Endometrial microvascular endothelial cells (primary cell): ENCODE results near the gene PKIG. TPM values are rescaled to one million over a fixed set of nuclear protein-coding genes. Genes with fewer than 3 reads are reported as not detected.

Experiments used
- in situ Hi-C: cut with HindIII; loops from 2 replicates; pipeline ENCODE4 v1.10.0; 2017; ENCODE audit warnings: low sequenced_read_pairs, low pct_unique_long_range_greater_than_20kb; ENCODE audit errors: inconsistent ontology term
- total RNA-seq: library from RNA; depleted of rRNA; stranded (reverse); fragments of >200 nt; gene quantifications from one replicate; pipeline ENCODE4 v1.2.3, GENCODE V29; 2015; ENCODE audit errors: inconsistent ontology term

Gene PKIG
- total RNA-seq, 1 donor from 2014 or later = 147 TPM

DNA sequence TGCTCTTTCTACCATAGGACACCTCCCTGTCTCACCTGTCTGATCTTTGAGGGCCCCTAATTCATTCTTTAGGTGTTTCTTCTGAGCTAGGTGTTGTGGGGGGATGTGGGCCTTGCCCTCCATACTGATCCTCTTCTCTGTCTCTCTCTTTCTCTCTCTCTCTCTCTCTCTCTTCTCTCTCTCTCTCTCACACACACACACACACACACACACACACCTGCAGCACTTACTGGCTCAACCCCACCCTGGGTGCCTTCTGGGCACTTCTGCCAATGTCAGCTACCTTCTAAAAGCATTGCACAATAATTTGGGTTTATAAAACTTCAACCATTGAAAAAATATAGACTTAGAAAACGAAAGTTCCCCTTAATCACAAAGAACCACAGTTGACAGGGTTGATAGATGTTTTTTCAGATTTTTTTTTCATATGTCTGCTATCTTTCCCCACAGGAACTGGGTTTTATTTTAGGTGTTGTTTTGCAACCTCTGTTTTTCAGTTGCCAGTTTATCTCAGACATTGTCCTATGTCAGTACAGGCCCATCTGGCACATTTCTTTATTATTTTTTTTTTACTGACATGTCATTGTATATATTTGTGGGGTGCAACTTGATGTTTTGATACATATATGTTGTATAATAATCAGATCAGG lies 28.1 kb downstream of the PKIG start:
- in situ Hi-C loops = no loop called here

- in situ Hi-C loops = no loop called here
Observed at GRCh38 chr20:44613575-44613974, 31.2 kb downstream of the PKIG start.

GRCh38 chr20:44614525-44614924 lies 32.1 kb downstream of the PKIG start:
- in situ Hi-C loops = no loop called here

GRCh38 chr20:44615169-44615791 lies 32.9 kb downstream of the PKIG start:
- in situ Hi-C loops = no loop called here

DNA sequence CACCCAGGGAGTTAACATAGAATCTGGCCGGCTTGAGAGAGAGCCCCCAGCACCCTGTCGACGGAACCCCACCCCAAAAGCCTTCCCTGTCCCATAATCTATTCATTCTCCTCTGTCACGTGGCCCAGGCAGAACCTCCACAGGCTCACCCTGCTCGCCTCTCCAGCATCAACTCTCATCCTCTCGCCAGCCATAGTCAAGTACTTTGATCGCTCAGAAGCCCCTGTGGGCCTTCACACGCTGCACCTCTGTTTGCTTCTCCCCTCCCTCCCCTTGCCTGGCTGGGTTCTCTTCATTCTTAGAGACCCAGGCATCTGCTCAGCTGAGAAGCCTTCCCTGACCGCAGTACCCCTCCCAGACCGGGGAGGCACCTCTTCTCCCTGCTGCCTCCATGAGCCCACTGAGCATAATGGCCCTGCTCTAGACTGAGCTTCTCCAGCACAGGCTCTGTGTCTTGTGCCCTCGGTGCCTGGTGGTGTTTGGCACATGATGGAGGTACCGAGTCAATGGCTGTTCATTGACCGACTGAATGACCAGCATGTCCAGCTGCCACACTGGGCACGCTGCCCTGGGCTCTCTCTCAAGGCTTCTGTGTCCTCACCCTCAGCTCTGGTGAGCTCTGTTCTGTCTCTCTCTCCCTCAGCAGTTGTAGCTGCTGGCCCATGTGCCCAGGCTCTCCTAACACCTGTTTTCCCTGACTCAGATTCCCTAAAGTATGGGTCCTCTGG lies 33.7 kb downstream of the PKIG start:
- in situ Hi-C loops = no loop called here

- in situ Hi-C loops = no loop called here
Observed at GRCh38 chr20:44616604-44616964, 34.2 kb downstream of the PKIG start.

GRCh38 chr20:44618318-44618731 lies 35.9 kb downstream of the PKIG start:
- in situ Hi-C loops = no loop called here

GRCh38 chr20:44619294-44619693 lies 36.9 kb downstream of the PKIG start:
- in situ Hi-C loops = no loop called here

GRCh38 chr20:44620030-44620429 lies 37.7 kb downstream of the PKIG start:
- in situ Hi-C loops = no loop called here

- in situ Hi-C loops = no loop called here
Observed at GRCh38 chr20:44621325-44621724, 38.9 kb downstream of the PKIG start.

GRCh38 chr20:44621939-44622338 lies 39.6 kb downstream of the PKIG start:
- in situ Hi-C loops = no loop called here

DNA sequence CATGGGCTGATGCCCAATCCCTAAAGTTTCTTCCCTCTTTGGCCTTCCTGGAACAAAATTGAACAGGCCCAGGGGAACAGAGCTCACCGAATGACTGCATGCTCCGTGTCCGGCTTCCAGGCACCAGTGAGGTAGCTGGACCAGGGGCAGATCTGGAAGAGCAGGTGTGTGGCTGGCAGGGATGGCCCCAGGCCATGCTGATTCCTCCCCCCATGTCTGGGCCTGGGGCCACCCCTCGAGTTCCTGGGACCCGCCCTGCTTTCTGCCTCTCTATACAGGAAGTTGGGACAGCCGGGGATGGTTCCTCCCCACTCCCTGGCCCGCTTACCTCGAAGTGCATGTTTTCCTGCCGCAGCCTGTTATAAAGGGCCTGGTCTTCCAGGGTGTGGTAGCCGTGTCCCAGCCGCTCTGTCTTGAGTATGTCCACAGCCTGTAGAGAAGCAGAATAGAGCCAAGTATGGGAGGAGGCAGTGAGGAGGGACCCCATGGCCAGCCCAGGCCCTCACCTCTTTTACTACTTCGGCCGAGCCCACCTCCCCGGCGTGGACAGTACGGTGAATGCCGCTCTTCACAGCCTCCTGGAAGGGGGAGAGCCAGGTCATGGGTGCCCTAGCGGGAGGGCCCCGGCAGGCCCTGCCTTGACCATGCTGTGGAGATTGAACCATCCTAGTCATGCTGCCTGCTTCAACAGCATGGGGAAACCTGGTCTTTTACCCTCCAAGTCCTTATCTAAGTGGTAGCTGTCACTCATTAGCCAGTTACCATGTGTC lies 40.3 kb downstream of the PKIG start:
- in situ Hi-C loops = no loop called here

GRCh38 chr20:44624152-44624551 lies 41.8 kb downstream of the PKIG start:
- in situ Hi-C loops = no loop called here

DNA sequence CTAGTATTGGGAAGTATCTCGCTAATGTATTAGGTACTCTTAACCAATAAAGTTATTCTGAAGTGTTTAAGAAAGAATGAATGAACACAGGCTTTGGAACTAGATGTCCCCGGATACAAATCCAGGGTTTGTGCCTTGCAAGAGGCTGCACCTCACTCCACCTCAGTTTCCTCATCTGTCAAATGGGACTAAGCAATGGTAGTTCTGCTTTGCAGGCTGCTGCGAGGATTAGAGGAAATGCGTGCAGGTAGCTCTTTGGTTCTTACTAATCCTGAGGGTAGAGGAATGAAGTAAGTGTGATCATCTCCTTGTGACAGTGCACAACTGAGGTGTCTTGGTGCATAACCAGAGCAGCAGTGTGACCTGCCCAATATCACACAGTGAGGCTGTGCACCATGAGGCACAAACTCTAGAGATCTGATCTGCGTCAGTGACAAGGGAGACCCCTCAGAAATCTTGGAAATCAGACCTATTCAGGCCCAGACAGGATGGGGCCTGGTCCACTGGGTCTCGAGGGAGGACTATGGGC lies 42.4 kb downstream of the PKIG start:
- in situ Hi-C loops = no loop called here

- in situ Hi-C loops = no loop called here
Observed at GRCh38 chr20:44625361-44625760, 43.0 kb downstream of the PKIG start.

DNA sequence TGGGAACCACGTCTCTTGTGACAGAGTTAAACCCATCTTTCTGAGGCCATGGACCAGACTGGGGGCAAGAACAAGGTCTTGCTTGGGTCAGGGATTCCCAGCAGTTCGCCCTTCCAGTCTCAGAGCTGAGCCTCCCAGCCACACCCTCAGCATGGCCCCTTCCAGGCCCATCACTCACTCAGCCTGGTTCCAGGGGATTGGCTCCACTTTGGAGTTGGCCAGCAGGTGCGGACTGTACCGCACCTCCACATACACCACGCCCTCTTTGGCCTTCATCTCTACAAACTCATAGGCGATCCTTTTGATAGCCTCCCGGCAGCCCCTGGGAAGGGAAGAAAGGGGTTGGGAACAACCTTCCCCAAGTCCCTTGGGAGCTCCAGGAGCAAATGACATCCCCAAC lies 43.9 kb downstream of the PKIG start:
- in situ Hi-C loops = no loop called here

DNA sequence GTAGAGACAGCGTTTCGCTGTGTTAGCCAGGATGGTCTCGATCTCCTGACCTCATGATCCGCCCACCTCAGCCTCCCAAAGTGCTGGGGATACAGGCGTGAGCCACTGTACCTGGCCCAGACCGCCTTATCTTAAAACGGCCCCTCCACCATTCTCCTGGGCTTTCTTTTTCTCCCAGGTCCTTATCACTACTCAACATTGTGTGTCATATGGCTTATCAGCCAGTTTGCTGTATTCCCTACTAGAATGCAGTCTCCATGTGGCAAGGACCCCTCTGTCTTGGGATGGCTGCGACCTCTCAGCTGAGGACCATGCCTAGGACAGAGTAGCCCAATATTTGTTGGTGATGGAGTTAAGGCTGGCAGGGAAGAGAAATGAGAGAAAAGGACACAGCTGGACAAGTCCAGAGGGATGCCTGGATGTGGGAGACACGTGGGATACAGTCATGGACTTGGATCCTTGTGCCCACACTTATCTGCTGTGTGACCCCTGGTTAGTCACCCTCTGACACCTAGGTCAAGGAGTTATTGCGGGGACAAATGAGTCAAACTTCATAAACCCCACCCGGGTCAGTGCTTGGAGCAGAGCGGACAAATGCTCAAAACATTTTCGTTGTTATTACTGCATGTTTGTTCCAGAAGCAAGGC lies 45.1 kb downstream of the PKIG start:
- in situ Hi-C loops = no loop called here

DNA sequence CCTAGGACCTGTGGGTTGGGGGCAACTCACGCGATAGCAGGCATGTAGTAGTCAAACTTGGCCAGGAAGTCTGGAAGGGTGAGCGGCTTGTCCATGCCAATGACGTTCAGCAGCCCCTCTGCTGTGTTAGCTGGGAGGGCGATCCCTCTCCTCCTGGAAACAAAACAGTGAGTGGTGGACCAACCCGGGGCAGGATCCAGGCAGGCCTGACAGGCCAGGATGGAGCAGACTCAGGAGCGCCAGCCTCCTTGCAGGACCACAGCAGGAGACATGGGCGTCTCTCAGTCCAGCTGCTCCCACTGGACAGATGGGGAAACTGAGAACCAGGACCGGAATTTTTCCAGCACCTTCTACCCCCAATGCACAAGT lies 46.6 kb downstream of the PKIG start:
- in situ Hi-C loops = no loop called here

DNA sequence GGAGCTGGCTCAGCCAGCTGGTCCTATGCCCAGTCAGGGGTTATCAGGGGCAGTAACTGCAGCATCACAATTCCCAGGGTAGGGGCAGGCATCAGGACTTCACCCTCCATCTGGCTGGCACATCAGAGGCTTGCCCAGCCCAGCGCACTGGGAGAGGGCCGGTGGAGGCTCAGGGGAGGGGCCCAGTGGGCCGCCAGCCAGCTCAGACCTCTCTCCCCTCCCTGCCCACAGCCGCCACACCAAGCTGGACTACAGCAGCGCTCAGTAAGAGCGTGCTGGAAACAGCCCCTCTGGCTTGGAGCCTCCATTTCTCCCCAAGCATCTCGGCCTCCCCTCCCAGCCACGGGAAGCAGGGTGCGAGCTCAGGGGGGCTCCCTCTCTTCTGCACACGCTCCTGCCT lies 47.2 kb downstream of the PKIG start:
- in situ Hi-C loops = no loop called here
